NCI-H2196 (cell line): ENCODE measurements around the gene DOK6.

Experiments
- DNase-seq: peaks from one replicate; lab custom pipeline; 2025; ENCODE audit not compliant: unreplicated experiment; lab: John Stamatoyannopoulos, UW

The DOK6 gene

DNA sequence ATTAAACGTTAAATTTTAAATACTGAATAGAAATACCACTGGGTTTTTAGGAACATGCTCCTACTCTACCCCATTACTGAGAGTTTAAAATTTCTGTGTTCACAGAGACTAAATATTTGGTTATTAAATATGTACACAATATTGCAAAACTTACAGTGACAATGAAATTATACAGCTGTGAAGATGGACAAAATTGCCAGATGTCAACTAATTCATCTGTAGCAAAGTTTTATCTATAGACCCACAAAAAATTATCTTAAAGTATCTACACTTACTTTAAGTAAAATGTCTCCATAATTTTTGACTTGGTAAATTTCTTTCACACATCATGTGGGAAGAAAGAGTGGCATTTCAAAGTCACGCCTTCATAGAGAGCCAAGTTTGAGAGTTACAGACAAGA lies 333.8 kb downstream of the DOK6 start:
- no peak for DNase-seq

DNA sequence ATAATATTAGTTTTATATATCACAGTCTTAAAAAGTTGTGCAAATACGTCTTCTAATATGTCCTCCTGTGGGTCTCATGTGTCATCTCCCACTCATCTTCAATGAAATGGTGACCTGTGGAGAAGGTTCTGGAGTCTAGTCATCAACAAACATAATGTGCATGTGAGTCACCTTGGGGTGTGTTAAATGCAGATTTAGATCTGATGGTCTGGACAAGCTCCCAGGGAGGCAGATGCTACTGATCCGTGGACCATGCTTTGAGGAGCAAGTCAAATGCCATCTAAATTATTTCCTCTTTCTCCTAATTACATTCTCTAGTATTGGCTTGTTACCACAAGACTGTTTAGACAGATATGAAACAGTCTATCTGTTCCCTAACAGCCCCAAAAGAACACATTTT lies 336.0 kb downstream of the DOK6 start:
- no peak for DNase-seq

DNA sequence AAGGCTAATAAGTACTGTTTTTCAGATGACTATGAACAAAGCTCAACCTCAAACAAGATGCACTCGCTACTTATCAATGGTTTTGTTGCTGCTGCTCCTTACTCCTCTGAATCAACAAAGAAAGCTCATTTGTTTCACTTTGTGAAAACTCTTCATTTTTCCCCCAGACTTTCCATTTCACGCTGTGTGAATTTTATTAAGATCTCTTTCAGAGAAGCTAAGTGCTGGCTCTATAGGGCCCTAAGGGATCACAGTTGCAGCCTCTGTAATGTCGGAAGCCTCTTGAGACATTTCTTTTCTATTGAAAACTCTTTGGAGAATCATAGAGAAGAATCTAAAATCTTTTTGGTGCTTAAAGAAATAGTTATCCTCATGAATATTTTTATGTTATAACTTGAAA lies 337.2 kb downstream of the DOK6 start:
- DNase-seq: no peak

DNA sequence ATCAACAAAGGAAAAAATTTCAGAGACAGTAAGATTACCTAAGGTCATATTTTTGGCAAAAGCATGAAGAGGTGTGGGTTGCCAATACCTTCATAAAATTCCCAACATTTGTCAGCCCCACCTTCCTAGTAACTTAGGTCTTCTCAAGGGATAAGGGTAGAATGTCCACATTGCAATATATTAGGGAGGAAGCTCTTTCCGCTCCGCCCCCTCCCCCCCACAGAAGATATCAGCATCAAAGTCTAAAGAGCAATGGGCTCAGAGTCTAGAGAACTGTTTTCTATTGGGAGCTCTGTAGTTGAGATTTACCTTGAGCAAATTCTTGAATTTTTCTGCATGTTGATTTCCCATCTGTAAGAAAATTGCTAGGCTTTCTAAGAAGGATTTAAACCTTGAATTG lies 346.7 kb downstream of the DOK6 start:
- no peak for DNase-seq

DNA sequence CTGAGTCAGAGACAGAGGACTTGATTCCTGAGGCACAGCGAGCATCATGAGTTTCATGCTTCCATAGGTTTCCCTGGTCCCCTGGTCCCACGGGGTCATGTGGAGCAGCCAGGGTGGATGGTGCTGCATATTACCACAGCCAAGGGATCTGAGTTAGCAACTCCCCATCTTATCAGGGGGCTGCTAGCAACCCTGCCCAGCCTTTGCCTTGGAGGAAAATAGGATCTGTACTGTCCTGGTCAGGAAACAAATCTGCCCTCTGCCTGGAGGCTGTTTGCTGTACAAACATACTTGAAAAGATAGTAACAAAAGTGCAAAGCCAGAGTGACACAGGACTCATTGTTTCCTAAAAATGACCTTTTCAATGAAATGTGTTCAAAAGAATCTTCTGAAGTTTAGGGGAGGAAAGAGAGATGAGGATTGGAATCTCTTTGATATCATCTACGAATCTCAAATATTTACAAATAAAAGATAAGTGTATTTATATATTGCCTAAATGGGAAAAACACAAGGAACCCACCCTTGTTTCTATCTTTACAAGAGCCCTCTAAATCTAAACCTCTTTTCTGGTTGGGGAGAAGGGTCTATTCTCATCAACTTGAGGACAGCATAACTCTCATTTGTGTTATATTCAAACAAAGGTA lies 352.2 kb downstream of the DOK6 start:
- no peak for DNase-seq

DNA sequence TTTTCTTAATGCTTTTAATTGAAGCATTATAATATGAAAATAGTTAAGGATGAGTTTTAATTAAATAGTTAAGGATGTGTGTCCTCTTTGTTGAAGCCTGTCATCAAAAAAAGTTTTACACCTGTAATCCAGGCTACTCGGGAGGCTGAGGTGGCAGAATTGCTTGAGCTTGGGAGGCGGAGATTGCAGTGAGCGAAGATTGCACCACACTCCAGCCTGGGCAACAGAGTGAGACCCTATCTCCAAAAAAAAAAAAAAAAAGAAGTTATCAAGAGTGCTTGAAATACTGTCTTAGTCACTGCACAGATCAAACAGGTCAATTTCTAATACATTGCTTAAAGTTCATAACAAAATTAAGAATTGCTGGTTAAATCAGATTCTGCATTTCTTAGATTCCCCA lies 353.4 kb downstream of the DOK6 start:
- DNase-seq: no peak

DNA sequence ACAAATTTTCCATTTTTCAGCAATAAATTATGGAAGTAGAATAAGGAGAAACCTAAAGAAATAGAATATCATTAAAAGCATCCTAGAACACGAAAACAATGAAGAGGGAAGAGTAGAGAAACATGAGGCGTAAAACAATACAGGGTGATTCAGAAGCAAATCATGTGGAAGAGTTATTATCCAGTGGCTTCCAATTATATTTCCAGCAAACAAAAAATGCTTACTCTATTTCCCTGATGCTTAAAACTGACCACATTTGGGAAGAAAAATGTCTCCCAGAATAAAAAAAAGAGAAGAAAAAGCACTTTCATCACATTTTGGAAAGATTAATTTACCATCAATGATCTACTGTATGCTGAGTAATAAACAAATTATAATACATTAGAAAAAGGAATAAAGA lies 354.4 kb downstream of the DOK6 start:
- no peak for DNase-seq

DNA sequence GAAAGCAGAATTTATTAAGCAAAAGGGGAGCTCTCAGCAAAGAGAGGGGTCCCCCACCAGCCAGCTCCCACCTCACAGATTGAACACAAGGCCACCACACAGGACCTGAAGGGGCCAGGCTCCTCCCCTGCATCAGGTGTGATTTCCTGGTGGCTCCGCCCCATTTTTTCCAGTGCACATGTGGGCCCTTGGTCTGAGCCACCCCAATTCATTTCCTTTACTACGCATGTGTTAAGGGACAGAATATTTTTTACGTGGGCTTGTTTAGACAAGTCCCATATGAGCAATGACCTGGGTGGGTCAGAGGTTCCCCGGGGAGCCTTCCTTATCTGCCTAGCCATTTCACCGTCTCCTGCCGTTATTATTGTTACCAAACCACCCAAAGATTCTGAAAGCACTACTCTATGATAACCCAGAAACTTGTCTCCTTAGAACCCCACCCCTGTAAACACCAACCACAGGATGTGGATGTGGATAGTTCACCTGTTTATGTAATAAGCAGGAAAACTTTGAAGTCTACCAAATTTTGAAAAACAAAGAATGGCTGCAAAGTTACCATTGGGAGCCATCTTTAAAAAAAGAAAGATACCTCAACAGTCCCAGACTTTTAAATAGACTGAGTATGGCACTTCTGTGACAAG lies 355.3 kb downstream of the DOK6 start:
- no peak for DNase-seq

DNA sequence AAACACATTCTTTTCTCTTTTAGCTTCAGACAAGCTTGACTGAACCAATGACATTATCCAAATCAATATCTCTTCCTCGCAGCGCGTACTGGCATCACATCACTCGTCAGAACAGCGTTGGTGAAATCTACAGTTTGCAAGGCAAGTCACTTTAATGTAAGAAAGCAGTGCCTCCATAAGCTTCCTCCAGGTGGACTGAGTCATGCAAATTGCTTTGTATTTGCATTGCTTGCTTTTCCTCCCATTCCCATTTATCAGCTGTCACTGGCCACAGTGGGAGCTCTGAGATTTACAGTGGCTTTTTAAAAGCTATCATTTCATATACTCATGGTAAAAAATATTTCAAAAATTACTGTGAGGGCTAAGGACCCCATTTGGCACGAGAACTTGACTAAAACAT lies 357.0 kb downstream of the DOK6 start:
- no peak for DNase-seq

DNA sequence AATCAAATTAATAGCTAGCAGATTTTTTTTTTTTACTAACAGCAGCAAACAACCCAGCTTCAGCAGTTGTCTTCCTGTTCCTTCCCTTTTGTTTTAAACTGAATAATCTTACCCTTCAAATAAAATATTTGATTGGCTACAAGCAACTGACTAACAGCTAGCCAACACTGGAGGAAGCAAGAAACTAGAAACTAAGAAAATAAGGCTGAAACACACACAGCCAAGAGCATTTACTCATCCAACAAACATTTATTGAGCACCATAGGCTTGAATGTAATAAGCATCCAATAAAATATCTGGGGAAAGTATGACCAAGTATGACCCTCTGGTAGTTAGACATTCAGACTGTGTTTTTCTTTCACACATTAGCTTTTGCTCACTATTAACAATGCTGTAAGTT lies 357.8 kb downstream of the DOK6 start:
- DNase-seq: no peak

DNA sequence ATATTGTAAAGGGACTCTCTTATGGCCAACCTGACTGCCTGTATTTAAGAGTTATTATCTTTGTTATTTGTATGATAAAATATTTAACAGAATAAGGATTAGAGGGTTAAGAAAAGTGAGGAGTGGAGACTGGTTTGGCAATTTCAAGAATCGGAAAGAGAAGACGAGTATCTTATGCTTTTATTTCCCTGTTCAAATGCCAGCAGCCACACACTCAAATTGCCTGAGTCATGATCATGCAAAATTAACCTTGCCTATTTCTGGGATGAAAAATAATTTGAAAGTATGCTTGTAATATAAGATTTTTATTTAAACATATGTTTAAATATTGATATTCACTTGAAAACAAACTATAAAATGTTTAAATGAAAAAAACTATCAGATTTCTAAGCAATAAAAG lies 358.4 kb downstream of the DOK6 start:
- DNase-seq: no peak

DNA sequence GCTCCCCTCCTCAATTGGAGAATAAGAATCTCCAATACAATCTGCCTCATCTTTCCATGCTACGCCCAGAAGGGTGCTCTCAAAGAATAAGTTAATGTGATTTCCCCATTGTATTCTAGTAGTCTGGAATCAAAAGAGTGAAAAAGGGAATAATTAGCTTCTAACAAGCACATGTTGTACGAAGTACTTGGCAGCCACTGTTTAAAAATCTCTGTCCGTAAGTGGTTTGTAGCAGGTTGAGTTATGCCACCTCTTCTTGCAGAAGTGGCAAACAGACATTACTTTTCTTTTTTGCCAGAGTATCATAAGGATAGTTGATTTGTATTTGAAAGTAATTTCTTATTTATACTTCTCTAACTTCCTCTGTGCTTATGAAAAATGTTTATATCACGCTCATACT lies 362.3 kb downstream of the DOK6 start:
- no peak for DNase-seq

DNA sequence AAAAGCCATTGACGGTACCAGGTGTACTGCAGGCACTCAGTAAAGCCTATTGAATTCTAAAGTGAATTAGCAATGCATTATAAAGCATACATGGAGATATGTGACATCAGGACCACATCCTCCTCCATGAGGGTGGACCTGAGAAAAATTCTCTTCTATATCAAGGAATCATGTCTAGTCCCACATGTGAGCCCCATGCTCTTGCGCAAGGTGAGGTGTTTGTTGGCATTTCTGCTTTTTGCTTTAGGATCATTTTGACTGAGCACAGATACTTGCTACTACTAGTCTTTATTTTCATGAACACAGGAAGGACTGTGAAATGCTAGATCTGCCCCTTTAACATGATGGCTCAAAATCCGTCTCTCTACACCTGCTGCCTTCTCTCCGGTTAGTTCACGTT lies 363.1 kb downstream of the DOK6 start:
- no peak for DNase-seq

DNA sequence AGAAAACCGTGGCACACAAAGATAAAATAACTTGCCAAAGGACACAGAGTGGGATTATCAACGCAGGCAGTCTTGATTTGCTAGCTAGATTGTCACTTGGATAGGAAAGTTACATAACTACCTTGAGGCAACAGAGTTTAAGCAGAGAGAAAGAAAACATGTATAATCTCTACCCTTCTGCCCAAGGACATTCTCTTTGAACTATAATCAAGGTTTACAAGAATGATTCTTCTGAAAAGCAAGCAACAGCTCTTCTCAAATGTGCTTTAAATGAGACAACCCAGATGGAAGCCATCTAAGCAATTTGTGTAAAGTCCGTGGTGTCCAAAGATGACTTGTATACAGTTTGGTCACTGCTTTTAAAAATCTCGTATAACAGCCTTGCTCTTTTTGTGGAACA lies 369.6 kb downstream of the DOK6 start:
- no peak for DNase-seq

DNA sequence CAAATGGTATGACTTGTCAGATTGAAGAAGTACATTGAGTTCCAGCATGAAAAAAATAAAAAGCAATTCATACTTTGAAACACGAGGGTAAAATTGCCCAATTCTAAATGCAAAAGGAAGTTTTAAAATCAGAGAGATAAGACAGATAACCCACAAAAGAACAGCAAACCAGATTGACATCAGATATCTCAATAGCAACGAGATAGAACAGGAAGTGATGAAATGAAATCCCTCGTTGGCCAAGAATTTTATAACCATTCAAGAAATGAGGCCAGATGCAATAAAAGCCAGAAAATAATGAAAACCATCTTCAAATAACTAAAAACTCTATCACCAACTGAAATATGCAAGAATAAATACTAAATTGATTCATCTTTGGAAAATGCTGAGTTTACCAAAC lies 374.1 kb downstream of the DOK6 start:
- DNase-seq: no peak

DNA sequence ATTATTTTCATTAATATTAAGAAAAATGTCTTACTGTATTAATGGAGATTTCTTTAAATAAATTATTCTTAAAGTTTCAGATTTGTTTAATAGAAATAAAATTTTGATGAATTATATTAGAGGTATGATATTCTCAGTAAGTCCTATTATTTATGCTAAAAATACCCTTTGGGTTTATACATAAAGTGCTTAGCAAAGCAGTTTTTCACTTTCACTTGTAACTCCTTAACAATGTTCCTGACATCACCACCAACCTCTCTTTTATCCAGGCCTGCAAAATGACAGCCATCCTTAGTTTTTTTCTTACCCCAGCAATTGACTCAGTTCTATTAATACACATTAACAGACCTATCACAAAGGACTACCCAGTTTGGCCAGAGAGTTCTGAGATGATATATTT lies 376.6 kb downstream of the DOK6 start:
- DNase-seq: no peak

DNA sequence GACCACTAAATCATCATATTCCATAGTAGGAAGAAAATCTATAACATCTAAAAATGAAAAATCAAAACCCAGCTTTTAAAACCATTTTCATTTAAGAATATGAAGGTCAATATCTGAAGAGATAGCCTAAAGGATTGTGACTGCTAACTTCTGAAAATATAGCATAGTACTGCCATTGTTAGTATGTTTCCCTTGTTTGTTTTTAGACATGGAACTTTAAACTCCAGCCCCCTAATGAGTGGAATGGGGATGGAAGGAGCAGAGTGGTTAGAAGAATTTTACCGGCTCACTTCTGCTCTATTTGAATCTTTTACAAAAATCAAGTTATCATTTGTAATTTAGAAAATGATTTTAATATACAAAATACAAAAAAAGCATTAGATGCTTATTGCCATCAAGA lies 378.0 kb downstream of the DOK6 start:
- no peak for DNase-seq

DNA sequence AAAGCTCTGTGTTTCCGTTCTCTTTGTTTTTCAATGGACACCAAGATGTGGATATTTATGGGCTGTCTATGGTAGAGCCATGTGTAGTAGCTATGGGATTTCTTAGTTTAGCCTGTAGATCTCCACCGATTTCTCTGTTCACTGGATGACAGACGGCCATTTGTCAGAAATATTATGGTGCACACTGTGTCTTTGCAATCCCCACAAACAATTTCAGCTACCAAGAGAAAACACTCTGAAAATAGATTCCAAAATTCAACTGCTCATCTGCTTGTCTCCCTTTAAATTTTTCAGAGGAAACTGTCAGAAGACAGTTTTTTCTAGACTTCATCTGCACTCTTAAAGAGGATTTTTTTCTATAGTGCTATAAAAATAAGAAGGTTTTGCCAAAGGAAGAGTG lies 380.2 kb downstream of the DOK6 start:
- DNase-seq: no peak

DNA sequence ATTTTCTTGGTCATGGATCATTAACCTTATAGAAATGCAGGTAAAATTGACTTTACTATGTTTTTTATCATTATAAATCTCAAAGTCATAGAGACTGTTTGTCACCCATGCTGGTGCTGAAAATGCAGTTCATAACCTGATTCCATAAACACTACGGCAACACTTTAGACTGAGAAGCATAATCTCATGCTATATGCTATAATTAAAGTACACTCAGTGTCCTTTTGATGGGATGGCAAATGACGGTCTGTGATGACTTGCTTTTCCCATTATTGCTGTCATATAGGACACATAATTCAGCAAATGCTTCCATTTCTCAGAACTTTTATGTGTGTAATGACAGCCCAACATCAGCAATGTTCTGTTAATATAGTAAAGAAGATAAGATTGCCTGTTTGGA lies 384.1 kb downstream of the DOK6 start:
- no peak for DNase-seq

DNA sequence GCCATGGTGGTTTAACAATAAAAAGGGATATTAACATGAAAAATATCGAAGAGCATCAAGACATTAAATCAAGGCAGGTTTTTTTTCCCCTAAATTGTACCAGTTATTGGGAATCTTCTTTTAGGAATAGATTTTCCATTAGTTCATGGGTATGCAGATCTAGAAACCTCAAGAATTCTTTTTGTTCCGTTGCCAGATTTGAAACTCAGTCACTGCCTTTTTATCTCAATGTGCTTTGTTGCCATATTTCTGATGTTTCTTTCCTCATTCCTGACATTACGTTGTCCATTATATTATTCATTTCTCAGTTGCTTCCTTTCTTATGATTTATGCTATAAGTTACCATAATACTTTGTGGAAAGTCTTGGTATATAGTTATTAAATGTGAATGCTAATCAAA lies 384.8 kb downstream of the DOK6 start:
- DNase-seq: no peak

DNA sequence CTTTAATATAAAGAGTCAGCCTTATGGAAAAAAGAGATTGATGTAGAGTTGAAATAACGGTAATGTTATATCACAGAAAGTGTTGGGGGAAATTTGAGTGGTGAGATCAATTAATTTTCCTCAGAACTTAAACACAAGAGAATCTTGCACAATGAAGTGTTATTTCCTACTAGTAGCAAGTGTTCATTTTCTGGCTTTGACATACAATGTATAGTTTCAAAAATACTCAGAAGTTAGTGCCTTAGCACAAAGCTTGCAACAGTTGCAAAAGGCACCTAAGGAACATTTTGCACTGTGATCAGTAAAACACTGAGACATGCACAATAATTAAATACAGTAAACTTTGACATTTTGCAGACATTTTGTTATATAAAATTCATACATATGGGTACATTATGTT lies 385.7 kb downstream of the DOK6 start:
- DNase-seq: no peak

DNA sequence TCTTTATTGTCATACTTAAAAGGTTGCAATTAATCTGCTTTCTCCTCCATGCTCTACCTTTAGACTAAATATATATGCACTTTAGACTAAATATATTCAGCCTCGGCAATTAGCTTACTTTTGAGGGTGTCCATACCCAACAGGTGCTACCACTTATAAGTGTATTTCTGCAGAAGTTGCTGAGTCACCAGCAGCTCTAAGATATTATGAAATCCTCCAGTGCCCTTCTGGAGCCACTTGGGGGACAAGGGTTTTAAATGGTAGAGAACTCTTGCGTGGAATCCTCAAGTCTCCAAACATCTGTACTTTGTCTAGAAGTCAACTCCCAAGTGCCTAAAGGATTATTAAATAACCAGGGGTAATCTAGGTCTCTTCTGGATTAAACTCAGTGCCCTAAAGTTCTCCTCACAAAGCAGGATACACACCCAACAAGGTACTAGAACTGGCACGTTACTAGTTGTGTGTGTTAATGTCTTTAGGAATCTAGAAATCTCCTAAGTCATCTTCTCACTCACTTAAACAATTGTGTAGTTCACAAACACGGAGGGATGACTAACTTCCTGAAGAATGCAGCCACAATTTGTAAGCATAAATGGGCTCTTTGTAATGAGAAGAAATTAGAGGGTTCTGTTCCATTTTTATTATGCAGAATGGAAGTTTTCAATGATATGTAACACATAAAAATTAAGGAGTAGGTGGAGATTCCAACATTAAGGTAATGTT lies 387.3 kb downstream of the DOK6 start:
- no peak for DNase-seq

DNA sequence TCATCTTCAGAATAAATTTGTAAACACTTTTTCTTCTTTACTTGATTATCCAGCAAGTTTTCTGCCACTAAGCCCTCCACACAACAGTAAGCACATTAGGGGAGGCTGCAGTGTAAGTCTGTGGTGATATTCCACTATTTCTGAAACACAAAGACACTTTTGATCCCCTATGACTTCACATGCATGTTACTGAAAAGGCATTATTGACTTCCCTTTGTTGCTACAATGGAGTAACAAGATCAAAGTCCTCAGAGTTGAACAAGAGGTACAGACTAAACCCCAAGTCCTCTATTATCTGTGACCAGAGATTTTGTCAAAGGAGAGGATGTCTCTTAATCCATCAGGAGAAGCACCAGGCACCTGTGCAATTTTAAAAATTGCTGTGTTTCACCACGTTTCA lies 389.1 kb downstream of the DOK6 start:
- DNase-seq: no peak
